Midbrain (tissue), 1 donor: ENCODE results near the gene PRR15L.
"Not testable (repeated sequence)": the region's sequence is repeated elsewhere in the genome, so short reads cannot be mapped to it uniquely, and the experiment has no call there.

Experiments used
- DNase-seq: peaks from one replicate; lab custom pipeline; 2025; lab: John Stamatoyannopoulos, UW

The PRR15L gene

GRCh38 chr17:47957591-47958490 lies at the start of gene PRR15L:
Gene PRR15L, minus strand, starts transcription at chr17:47957883. Its CDS starts 4,649 bp downstream, at chr17:47953234.
- DNase-seq = no peak

- DNase-seq = no peak
These were observed 49.4 kb upstream of the PRR15L start for GRCh38 chr17:48006936-48007709.

GRCh38 chr17:48004983-48005382 lies 47.3 kb upstream of the PRR15L start:
- DNase-seq = no peak

GRCh38 chr17:48003417-48004151 lies 45.9 kb upstream of the PRR15L start:
- no peak for DNase-seq

- no peak for DNase-seq
These were observed 45.3 kb upstream of the PRR15L start for GRCh38 chr17:48002916-48003416.

GRCh38 chr17:48002266-48002915 lies 44.7 kb upstream of the PRR15L start:
- peak; percentile 16 for DNase-seq

GRCh38 chr17:48001657-48002056 lies 44.0 kb upstream of the PRR15L start:
- DNase-seq = not testable (repeated sequence)

GRCh38 chr17:48001197-48001596 lies 43.5 kb upstream of the PRR15L start:
- no peak for DNase-seq

GRCh38 chr17:47999582-47999981 lies 41.9 kb upstream of the PRR15L start:
- no peak for DNase-seq

- DNase-seq = no peak
These were observed 40.4 kb upstream of the PRR15L start for GRCh38 chr17:47998044-47998443.

- DNase-seq = no peak
These were observed 39.9 kb upstream of the PRR15L start for GRCh38 chr17:47997586-47997985.

- no peak for DNase-seq
These were observed 38.5 kb upstream of the PRR15L start for GRCh38 chr17:47996201-47996600.

- no peak for DNase-seq
These were observed 37.7 kb upstream of the PRR15L start for GRCh38 chr17:47995241-47995935.

GRCh38 chr17:47994724-47995123 lies 37.0 kb upstream of the PRR15L start:
- DNase-seq = no peak

- DNase-seq = no peak
These were observed 36.3 kb upstream of the PRR15L start for GRCh38 chr17:47993964-47994363.

GRCh38 chr17:47993031-47993564 lies 35.4 kb upstream of the PRR15L start:
- no peak for DNase-seq

GRCh38 chr17:47992216-47992615 lies 34.5 kb upstream of the PRR15L start:
- no peak for DNase-seq

GRCh38 chr17:47990962-47991731 lies 33.5 kb upstream of the PRR15L start:
- no peak for DNase-seq

- no peak for DNase-seq
These were observed 32.0 kb upstream of the PRR15L start for GRCh38 chr17:47989700-47990099.

- no peak for DNase-seq
These were observed 31.5 kb upstream of the PRR15L start for GRCh38 chr17:47989159-47989558.
